DOHH2 (cell line): ENCODE measurements around the gene LENG9.

Experiments used
- H3F3A ChIP-seq: fragments of 200-600 bp; sonication (generic), shearing (Covaris generic); 2 replicates; pipeline ENCODE4 v1.6.0; 2016; ENCODE audit warnings: antibody characterized with exemption, mild to moderate bottlenecking; ENCODE audit not compliant: control insufficient read depth, insufficient read depth
- H3K27ac ChIP-seq: fragments of 200-600 bp; sonication (generic); 2 replicates; pipeline ENCODE4 v1.5.1; 2014; ENCODE audit warnings: low read depth, mild to moderate bottlenecking, low read length, moderate library complexity
- H3K27me3 ChIP-seq: fragments of 200-600 bp; sonication (generic); 2 replicates; pipeline ENCODE4 v1.6.1; 2014; ENCODE audit warnings: mild to moderate bottlenecking, low read length, mixed read lengths; ENCODE audit not compliant: control insufficient read depth
- H3K36me3 ChIP-seq: fragments of 200-600 bp; sonication (generic); 2 replicates; pipeline ENCODE4 v1.6.1; 2014; ENCODE audit warnings: mild to moderate bottlenecking, low read length, moderate library complexity, mixed read lengths; ENCODE audit not compliant: control insufficient read depth
- H3K4me1 ChIP-seq: fragments of 200-600 bp; sonication (generic); 2 replicates; pipeline ENCODE4 v1.6.1; 2014; ENCODE audit warnings: mild to moderate bottlenecking, low read length, mixed read lengths; ENCODE audit not compliant: control insufficient read depth
- H3K4me2 ChIP-seq: fragments of 200-600 bp; sonication (generic); 2 replicates; pipeline ENCODE4 v1.6.0; 2014; ENCODE audit warnings: mild to moderate bottlenecking, low read length, moderate library complexity
- H3K4me3 ChIP-seq: fragments of 200-600 bp; sonication (generic); 2 replicates; pipeline ENCODE4 v1.5.1; 2014; ENCODE audit warnings: mild to moderate bottlenecking, low read length, mixed read lengths
- H3K79me2 ChIP-seq: fragments of 200-600 bp; sonication (generic); 2 replicates; pipeline ENCODE4 v1.6.1; 2014; ENCODE audit warnings: mild to moderate bottlenecking, low read length, mixed read lengths; ENCODE audit not compliant: control insufficient read depth
- H3K9me2 ChIP-seq: fragments of 200-600 bp; sonication (generic); replicated peaks from 2 replicates; pipeline ENCODE4 v1.6.1; 2014; ENCODE audit warnings: mild to moderate bottlenecking, low read length, mixed read lengths; ENCODE audit not compliant: control insufficient read depth
- H3K9me3 ChIP-seq: fragments of 200-600 bp; sonication (generic); 2 replicates; pipeline ENCODE4 v1.6.1; 2014; ENCODE audit warnings: antibody characterized with exemption, low read length, mixed read lengths; ENCODE audit not compliant: control insufficient read depth, insufficient read depth
- H4K20me1 ChIP-seq: fragments of 200-600 bp; sonication (generic); 2 replicates; pipeline ENCODE4 v1.6.0; 2014; ENCODE audit warnings: low read depth, mild to moderate bottlenecking, antibody characterized with exemption, low read length, moderate library complexity; ENCODE audit not compliant: control insufficient read depth, insufficient read depth
- EZH2phosphoT487 ChIP-seq: fragments of 200-600 bp; sonication (generic); IDR thresholded peaks from 2 replicates; pipeline ENCODE4 v1.6.1; 2017; ENCODE audit warnings: borderline replicate concordance, mild to moderate bottlenecking, antibody characterized with exemption, low read length, moderate library complexity, mixed read lengths
- TF ChIP-seq, protein P1 (sequence below): fragments of 200-600 bp; sonication (generic); IDR thresholded peaks from one replicate; pipeline ENCODE4 v1.5.1; 2014; ENCODE audit warnings: antibody characterized with exemption, mild to moderate bottlenecking, low read depth, low read length; ENCODE audit not compliant: poor library complexity, severe bottlenecking

Gene LENG9

DNA sequence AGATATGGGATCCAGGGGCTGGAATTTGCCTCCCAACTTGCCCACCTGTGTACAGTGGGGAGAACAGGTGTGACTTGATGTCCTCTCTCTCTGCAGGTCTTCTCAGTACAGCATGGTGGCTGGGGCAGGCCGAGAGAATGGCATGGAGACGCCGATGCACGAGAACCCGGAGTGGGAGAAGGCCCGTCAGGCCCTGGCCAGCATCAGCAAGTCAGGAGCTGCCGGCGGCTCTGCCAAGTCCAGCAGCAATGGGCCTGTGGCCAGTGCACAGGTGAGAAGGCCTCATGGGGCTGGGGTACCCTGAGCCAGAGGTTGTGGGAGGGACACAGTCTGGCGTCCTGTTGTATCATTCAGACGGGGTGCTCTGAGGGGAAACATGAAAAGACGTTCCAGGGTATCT lies 11.6 kb downstream of the LENG9 start:
- Histone ChIP-seq H3K79me2 (peaks cover 75% of the 10 kb centered on the region), H3K27ac (no peak overlapping the region), H3K27me3 (no peaks in the 10 kb centered on the region), H3K9me3 (no peaks in the 10 kb centered on the region), H3K9me2 (no peaks in the 10 kb centered on the region), H3F3A (no peaks in the 10 kb centered on the region), H3K4me2 (no peak overlapping the region), H3K4me1 (peaks cover 22% of the 10 kb centered on the region), H3K36me3 (peaks cover 81% of the 10 kb centered on the region), H3K4me3 (no peak overlapping the region), H4K20me1 (peaks cover 40% of the 10 kb centered on the region)
- TF ChIP-seq, protein P1, sequence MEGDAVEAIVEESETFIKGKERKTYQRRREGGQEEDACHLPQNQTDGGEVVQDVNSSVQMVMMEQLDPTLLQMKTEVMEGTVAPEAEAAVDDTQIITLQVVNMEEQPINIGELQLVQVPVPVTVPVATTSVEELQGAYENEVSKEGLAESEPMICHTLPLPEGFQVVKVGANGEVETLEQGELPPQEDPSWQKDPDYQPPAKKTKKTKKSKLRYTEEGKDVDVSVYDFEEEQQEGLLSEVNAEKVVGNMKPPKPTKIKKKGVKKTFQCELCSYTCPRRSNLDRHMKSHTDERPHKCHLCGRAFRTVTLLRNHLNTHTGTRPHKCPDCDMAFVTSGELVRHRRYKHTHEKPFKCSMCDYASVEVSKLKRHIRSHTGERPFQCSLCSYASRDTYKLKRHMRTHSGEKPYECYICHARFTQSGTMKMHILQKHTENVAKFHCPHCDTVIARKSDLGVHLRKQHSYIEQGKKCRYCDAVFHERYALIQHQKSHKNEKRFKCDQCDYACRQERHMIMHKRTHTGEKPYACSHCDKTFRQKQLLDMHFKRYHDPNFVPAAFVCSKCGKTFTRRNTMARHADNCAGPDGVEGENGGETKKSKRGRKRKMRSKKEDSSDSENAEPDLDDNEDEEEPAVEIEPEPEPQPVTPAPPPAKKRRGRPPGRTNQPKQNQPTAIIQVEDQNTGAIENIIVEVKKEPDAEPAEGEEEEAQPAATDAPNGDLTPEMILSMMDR: no peak
- no peak for TF ChIP-seq EZH2phosphoT487

DNA sequence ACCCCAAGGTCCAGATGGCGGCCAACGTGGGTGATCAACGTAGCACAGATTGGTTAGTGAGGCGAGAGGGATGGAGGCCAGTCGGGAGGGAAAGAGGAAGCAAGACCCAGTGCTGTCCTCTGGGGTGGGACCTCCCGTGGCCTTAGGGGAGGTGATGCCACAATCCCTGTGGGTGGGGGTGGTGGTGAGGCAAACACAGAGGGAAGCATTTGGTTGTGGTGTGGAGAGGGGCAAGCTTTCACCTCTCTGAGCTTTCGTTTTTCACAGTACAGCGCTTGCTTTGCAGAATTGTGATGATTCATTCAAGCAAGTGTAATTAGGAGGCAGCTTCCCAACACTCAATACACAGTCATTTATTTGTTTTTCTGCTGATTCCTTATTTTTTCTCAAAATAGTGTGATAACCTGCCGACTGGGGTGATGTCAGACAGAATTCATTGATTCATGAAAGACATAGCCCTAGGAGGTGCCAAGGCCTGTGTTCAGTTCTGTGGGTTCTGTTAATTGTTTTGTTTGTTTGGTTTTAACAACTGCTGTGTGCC lies 12.2 kb downstream of the LENG9 start:
- Histone ChIP-seq H3K79me2 (peaks cover 79% of the 10 kb centered on the region), H4K20me1 (peaks cover 40% of the 10 kb centered on the region), H3K9me2 (no peaks in the 10 kb centered on the region), H3K27ac (no peak overlapping the region), H3K9me3 (no peaks in the 10 kb centered on the region), H3K4me3 (no peak overlapping the region), H3K4me1 (peaks cover 24% of the 10 kb centered on the region), H3K4me2 (peak overlapping the region; percentile 81; the same call in 1 of the 2 replicates), H3K36me3 (peaks cover 77% of the 10 kb centered on the region), H3F3A (no peaks in the 10 kb centered on the region), H3K27me3 (no peaks in the 10 kb centered on the region)
- TF ChIP-seq, protein P1: no peak
- no peak for TF ChIP-seq EZH2phosphoT487

DNA sequence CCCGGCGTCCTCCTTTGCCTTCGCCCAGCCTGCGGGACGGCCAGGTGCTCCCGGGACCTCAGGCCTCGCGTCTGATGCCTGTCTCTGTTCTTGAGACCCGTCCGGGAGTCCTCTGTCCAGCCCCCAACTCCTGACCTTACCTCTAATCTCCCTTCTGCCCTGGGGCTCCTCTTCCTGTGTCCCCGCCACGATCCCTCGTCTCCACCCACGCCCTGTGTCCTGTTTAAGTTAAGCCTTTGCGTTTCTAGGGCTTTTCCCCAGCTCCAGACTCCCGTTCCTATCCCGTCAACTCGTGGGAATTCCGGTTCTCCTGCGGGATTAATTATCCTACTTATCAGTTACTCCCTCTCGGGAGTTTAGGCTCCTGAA lies 13.9 kb downstream of the LENG9 start:
- peak overlapping the region; percentile 95 for H3K4me3 ChIP-seq
- no peaks in the 10 kb centered on the region for H3K9me2 ChIP-seq
- no peaks in the 10 kb centered on the region for H3K27me3 ChIP-seq
- H3K36me3 ChIP-seq: peaks cover 70% of the 10 kb centered on the region
- peaks cover 85% of the 10 kb centered on the region for H3K79me2 ChIP-seq
- H4K20me1 ChIP-seq: peaks cover 40% of the 10 kb centered on the region
- peaks cover 24% of the 10 kb centered on the region for H3K4me1 ChIP-seq
- no peaks in the 10 kb centered on the region for H3F3A ChIP-seq
- no peak for TF ChIP-seq EZH2phosphoT487
- TF ChIP-seq, protein P1: no peak
- H3K27ac ChIP-seq: peak overlapping the region; percentile 70
- no peaks in the 10 kb centered on the region for H3K9me3 ChIP-seq
- H3K4me2 ChIP-seq: peak overlapping the region; percentile 81
